ENCODE data around the gene UBAP1. TPM values are rescaled to one million over a fixed set of nuclear protein-coding genes. Genes with fewer than 3 reads are reported as not detected.
"Not testable (repeated sequence)": the region's sequence is repeated elsewhere in the genome, so short reads cannot be mapped to it uniquely, and the experiment has no call there.

Gene UBAP1
- total RNA-seq, 1 experiment from 2014 or later = 20.7 TPM

DNA sequence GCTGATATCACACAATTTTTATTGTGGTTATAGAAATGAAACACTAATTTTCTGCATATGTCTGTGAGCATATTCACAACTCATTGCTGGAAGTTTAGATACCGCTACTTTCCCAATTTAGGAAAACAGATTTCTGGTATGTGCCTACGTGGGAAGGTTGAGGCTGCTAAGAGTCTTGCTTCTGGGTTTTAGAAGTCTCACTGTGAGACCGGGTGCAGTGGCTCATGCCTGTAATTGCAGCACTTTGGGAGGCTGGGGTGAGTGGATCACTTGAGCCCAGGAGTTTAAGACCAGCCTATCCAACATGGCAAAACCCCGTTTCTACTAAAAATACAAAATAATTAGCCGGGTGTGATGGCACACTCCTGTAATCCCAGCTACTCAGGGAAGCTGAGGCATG is 39.6 kb downstream of the UBAP1 start:
- no peak for DNase-seq (ENCODE audit: extremely low read depth, low read depth)

DNA sequence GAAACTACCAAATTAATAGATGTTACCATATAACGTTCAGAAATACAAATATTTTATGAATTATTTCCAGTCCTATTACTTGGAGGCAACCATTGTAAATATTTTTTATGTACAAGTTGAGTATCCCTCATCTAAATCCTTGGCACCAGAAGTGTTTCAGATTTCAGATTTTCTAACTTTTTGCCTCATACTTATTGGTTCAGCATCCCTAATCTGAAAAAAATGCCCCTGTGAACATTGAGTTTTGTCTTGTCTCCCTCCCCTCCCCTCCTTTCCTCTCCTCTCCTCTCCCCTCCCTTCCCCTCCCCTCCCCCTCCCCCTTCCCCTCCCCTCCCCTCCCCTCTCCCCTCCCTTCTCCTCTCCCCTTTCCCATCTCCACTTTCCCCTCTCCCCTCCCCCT is 40.6 kb downstream of the UBAP1 start:
- DNase-seq (ENCODE audit: extremely low read depth, low read depth) = no peak

- no peak for DNase-seq (ENCODE audit: extremely low read depth, low read depth)
Observed at GRCh38 chr9:34220218-34220617, 41.4 kb downstream of the UBAP1 start.

DNA sequence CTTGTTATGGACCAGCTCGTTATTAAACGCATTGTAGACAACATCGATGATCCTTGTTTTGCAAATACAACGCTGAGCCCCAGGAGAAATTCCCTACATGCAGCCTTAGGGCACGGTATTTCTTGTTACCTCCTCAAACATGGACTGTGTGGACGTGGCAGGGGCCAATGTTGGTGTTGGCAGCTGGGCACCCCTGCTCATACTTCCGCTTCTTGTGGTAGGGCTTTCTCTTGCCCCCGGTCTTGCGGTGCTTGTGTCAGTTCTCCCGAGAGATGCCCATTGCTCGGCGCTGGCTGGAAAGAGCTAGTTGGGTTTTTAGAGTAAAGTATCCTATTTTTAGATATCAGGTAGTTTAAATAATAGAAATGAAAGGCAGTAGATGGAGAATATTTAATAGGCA is 45.5 kb downstream of the UBAP1 start:
- no peak for DNase-seq (ENCODE audit: extremely low read depth, low read depth)

DNA sequence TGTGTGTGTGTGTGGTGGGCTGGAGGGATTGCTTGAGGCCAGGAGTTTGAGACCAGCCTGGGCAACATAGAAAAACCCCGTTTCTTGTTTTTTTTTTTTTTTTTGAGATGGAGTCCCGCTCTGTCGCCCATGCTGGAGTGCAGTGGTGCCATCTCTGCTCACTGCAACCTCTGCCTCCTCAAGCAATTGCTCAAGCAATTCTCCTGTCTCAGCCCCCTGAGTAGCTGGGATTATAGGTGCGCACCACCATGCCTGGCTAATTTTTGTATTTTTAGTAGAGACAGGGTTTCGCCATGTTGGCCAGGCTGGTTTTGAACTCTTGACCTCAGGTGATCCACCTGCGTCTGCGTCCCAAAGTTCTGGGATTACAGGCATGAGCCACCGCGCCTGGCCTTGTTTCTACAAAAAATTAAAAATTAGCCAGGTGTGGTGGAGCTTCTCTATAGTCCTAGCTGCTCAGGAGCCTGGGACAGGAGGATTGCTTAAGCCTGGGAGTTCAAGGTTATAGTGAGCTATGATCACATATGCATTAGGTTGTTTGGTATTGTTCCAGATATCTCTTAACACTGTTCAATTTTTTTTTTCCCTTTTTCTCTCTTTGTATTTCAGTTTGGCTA is 47.4 kb downstream of the UBAP1 start:
- not testable (repeated sequence) for DNase-seq (ENCODE audit: extremely low read depth, low read depth)

- DNase-seq (ENCODE audit: extremely low read depth, low read depth) = no peak
Observed at GRCh38 chr9:34227445-34227844, 48.6 kb downstream of the UBAP1 start.

DNA sequence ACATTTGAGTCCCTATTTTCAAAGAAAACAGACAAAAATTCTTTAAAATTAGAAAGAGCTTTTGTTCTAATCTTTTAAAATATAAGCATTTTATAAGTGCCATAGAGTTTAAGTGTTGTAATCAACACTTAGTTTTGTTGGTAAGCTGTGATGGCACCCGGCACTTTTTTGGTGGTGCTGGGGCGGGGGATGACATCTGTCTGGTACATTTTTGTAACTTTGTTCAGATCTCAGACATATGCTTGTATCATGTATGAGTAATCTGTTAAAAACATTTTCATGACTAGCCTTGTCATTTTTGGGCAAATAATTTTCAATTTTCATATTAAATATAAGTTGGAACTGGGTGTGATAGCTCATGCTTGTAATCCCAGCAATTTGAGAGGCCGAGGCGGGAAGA is 51.7 kb downstream of the UBAP1 start:
- no peak for DNase-seq (ENCODE audit: extremely low read depth, low read depth)

DNA sequence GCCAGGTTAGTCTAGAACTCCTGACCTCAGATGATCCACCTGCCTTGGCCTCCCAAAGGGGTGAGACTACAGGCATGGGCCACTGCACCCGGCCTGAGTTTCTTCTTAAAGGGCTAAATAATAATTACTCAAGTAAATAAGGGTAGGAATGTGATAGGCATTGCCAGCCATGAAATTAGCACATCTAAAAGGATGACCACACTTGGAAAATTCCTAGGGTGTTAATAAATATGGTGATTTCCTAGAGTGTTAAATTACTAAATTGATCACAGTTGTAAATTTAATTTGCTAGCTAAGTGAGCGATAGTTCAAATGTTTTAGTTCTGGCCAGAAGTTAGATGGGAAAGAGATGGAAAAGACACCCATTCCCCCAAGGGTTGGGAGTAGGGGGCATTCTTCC is 53.4 kb downstream of the UBAP1 start:
- DNase-seq (ENCODE audit: extremely low read depth, low read depth) = no peak

DNA sequence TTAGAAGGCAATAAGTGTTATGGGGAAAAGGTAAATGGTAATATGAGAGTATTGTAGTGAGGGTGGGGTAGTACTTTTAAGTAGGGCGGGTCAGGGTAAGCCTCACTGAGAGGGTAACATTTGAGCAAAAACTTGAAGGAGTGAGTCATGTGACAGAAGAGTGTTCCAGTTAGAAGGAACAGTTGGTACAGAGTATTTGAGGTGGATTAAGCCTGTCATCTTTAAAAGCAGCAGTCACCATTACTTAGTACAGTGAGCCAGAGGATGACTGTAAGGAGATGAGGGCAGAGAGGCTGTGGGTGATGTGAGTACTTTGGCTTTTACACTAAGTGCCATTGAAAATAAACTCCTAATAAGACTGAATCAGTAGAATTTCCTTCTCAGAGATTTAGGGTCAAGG is 54.8 kb downstream of the UBAP1 start:
- no peak for DNase-seq (ENCODE audit: extremely low read depth, low read depth)

DNA sequence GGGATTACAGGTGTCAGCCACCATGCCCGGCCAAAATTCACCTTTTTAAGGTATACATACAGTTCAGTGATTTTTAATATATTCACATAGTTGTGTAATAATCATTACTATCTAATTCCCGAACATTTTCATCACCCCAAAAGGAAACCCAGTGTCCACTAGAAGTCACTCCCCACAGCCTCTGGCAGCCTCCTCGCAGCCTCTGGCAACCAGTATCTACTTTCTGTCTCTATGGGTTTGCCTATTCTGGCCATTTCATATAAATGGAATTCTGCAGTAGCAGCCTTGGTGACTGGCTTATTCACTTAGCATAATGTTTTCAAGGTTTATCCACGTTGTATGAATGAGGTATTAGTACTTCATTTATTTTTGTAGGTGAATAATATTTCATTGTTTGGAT is 59.0 kb downstream of the UBAP1 start:
- no peak for DNase-seq (ENCODE audit: extremely low read depth, low read depth)

- no peak for DNase-seq (ENCODE audit: extremely low read depth, low read depth)
Observed at GRCh38 chr9:34240006-34240405, 61.2 kb downstream of the UBAP1 start.

DNA sequence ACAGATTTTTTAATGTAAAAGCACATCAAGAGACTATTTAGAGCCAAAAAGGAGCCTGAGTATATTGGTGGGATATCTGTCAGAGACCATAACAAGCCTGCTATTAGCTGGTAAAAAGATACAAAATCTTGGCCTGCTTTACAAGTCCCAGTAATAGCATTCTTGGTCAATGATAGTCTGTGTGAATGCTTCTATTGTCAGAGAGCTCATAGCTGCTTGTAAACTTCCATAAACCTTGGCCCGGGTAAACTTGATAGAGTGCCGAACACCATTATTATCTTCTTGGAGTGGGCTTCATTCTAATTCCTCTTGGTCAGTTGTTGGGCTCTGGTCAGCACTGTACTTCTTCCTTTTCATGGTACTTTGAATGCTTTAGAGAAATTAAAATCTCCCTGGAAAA is 64.0 kb downstream of the UBAP1 start:
- DNase-seq (ENCODE audit: extremely low read depth, low read depth) = no peak

GRCh38 chr9:34245212-34245611 is 66.4 kb downstream of the UBAP1 start:
- not testable (repeated sequence) for DNase-seq (ENCODE audit: extremely low read depth, low read depth)

- no peak for DNase-seq (ENCODE audit: extremely low read depth, low read depth)
Observed at GRCh38 chr9:34246453-34246852, 67.6 kb downstream of the UBAP1 start.

- not testable (repeated sequence) for DNase-seq (ENCODE audit: extremely low read depth, low read depth)
Observed at GRCh38 chr9:34247782-34248181, 68.9 kb downstream of the UBAP1 start.

GRCh38 chr9:34249274-34249673 is 70.4 kb downstream of the UBAP1 start:
- no peak for DNase-seq (ENCODE audit: extremely low read depth, low read depth)

GRCh38 chr9:34250721-34251120 is 71.9 kb downstream of the UBAP1 start:
- no peak for DNase-seq (ENCODE audit: extremely low read depth, low read depth)

DNA sequence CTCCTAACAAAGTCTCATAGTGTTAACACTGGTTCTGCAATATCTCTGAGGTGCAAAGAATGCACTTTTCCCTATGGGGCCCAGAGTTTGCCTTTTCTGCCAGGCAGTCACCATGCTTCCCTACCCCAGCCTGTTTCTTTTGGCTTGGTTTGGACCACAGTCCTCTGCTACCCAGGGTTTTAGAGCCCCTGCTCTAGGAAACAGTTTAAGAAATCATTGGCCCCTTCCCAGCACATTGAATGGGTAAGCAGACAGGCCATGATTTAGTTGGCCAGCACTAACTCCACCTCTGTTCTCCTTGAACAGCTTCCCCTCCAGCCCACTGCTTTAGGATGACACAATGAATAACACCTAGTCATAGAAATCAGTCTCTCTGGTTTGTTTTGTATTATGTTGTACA is 73.2 kb downstream of the UBAP1 start:
- DNase-seq (ENCODE audit: extremely low read depth, low read depth) = no peak

DNA sequence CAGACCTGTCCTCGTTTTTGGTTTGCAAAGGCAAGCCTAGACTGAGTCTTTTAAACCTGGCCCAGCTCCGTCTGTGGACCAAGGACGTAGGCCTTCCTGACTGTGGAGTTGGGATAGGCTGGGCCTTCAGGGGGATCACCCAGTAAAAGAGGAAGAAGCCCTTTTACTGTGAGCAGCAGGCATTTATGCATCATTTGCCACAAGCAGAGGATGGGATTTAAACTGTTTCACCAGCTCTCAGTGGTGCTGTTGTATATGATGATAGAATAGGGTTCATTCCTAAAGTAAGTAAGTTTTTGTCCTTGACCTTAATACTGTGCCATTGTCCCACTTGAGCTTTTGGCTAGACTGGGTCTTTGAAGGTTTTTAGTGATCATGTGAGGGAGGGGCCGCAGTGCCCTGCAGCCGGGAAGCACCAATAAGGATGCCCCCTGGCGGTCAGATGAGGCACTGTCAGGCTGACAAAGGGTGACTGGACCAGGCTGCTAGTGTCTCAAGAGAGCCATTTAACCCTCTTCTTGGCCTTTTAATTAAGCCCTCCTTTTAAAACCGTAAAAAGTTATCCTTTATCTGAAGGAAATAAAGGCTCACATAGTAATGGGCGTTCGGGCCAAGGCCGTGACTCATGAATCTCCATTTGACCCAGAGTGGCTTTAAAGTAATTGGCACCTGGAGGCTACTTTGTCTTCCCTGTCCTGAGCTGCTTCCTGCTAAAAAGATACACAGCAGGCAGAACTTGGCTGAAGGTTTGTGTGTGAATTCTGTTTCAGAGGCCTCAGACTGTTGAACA is 74.0 kb downstream of the UBAP1 start:
- DNase-seq (ENCODE audit: extremely low read depth, low read depth) = peak; percentile 55

DNA sequence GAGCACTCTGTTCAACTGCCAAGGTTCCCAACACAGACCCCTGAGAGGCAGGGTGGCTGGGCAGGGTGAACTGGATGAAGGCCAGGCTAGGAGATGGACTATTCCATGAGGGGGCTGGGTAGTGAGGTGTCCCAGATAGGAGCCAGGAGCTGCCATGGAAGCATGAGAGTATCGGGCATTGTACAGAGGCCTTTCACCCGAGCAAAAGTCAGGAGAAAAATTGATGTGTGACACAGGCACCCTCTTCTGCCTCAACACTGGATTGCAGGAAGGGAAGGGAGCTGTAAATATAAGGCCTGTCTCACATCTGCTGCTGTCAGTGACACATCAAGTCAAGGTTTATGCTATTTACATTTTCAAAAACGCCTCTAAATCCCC is 74.6 kb downstream of the UBAP1 start:
- peak; percentile 29 for DNase-seq (ENCODE audit: extremely low read depth, low read depth)

DNA sequence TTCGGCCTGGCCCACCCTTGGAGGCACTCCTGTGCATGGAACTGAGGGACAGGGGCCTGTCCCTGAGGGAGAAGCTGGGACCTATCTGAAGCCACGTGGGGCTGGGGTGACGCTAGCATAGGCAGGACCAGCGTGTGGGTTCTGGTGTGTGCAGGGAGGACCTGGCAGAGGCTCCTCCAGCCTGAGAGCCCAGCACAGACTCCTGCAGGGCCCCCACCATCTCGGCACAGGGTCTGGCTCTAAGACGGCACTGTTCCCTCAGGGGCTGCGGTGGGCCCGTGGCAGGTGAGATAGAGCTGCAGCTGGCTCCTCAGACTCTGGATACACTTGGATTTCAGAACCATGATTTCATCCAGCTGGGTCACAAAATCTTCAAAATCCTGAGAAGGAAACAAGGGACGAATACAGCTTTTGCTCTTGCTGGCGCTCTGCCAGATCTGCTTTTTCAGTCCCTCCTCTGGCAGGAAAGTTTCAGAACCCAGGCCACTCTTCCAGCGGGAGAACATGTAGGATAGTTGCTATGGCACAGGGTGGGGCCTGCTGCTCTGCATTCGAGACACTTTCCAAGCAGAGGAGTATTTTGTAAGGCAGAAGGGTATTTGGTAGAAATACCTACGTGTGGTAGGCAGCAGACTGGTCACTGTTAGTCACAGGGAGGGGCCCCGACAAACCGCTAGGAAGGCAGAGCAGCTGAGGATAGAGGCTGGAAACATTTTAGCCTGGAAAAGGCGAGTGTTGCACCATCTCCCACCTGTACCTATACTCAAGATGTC is 75.5 kb downstream of the UBAP1 start:
- peak; percentile 33 for DNase-seq (ENCODE audit: extremely low read depth, low read depth)

Measured in NCI-H460 (cell line).